BJ (cell line): Measurements from ENCODE around the gene UBXN10. TPM values are rescaled to one million over a fixed set of nuclear protein-coding genes. Genes with fewer than 3 reads are reported as not detected.

Experiments used
- CTCF ChIA-PET: fragments of 350-600 bp; formaldehyde crosslinking; extraction: SDS; loops from one replicate; lab custom pipeline; 2021; ENCODE audit warnings: antibody characterized with exemption, inconsistent platforms; lab: Yijun Ruan, JAX
- POLR2A ChIA-PET: fragments of 300-600 bp; sonication (Branson Sonifier 250); formaldehyde crosslinking; extraction: SDS; loops from one replicate; lab custom pipeline; 2021; ENCODE audit warnings: antibody characterized with exemption; lab: Charles Lee
- DNase-seq: peaks from one replicate; pipeline ENCODE4 v3.0.0-alpha.2; 2011; ENCODE audit warnings: low read depth
- H3K27me3 ChIP-seq: 2 replicates; pipeline ENCODE4 v1.6.0; 2011; ENCODE audit warnings: low read length; ENCODE audit not compliant: control insufficient read depth, insufficient read depth
- H3K36me3 ChIP-seq: 2 replicates; pipeline ENCODE4 v1.5.1; 2011; ENCODE audit warnings: low read length; ENCODE audit not compliant: control insufficient read depth, insufficient read depth
- H3K4me3 ChIP-seq: 2 replicates; pipeline ENCODE4 v1.5.1; 2011; ENCODE audit warnings: low read depth, mild to moderate bottlenecking, control low read depth, low read length
- polyA plus RNA-seq: library from polyadenylated mRNA; depleted of rRNA; stranded (reverse); fragments of >200 nt; gene quantifications from 2 replicates; pipeline ENCODE4 v1.2.3, GENCODE V29; 2011
- TF ChIP-seq, protein P1 (sequence below): IDR thresholded peaks from 2 replicates; pipeline ENCODE4 v1.5.1; 2011; ENCODE audit warnings: low read depth, mild to moderate bottlenecking, control low read depth, inconsistent platforms, low read length, moderate library complexity; ENCODE audit not compliant: insufficient read depth

The UBXN10 gene
- polyA plus RNA-seq, 1 experiment, result not detected

DNA sequence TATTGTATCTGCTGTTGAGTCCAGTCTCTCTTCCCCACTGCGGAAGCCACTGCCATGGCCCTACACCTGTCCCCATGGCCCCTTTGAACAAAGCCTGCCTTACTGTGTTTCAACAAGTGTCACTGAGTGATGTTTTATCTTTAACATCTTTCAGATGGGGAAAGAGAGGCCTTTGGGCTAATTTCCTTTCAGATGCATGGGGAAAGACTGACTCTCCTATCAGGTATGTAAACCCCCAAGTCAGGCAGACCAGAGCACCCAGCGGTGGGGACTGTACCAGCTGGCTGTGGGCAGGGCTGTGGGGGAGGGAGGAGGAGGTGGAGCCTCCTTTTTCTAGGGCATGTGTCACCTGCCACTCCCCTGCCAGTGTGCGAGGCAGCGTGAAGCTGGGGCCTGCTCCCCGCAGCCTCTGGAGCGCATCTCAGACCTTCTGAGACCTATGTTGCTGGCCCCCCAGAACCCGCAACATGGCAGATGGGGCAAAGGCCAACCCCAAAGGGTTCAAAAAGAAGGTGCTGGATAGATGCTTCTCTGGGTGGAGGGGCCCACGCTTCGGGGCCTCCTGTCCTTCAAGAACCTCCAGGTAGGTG lies 46.8 kb upstream of the UBXN10 start, which contains the start of gene PLA2G2F:
Gene PLA2G2F (plus strand): TSS at position 363 of the 590 bp plus-strand sequence. CDS start 105 bp downstream, at position 468.
- ChIA-PET POLR2A (no interaction called here), CTCF (no interaction called here)
- Histone ChIP-seq H3K36me3 (no peaks in the 10 kb centered on the region), H3K4me3 (no peak within 1 kb of the TSS), H3K27me3 (peaks cover 2% of the 10 kb centered on the region; the same call in 1 of the 2 replicates)
- no peak for DNase-seq
- TF ChIP-seq, protein P1, sequence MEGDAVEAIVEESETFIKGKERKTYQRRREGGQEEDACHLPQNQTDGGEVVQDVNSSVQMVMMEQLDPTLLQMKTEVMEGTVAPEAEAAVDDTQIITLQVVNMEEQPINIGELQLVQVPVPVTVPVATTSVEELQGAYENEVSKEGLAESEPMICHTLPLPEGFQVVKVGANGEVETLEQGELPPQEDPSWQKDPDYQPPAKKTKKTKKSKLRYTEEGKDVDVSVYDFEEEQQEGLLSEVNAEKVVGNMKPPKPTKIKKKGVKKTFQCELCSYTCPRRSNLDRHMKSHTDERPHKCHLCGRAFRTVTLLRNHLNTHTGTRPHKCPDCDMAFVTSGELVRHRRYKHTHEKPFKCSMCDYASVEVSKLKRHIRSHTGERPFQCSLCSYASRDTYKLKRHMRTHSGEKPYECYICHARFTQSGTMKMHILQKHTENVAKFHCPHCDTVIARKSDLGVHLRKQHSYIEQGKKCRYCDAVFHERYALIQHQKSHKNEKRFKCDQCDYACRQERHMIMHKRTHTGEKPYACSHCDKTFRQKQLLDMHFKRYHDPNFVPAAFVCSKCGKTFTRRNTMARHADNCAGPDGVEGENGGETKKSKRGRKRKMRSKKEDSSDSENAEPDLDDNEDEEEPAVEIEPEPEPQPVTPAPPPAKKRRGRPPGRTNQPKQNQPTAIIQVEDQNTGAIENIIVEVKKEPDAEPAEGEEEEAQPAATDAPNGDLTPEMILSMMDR, result no peak

DNA sequence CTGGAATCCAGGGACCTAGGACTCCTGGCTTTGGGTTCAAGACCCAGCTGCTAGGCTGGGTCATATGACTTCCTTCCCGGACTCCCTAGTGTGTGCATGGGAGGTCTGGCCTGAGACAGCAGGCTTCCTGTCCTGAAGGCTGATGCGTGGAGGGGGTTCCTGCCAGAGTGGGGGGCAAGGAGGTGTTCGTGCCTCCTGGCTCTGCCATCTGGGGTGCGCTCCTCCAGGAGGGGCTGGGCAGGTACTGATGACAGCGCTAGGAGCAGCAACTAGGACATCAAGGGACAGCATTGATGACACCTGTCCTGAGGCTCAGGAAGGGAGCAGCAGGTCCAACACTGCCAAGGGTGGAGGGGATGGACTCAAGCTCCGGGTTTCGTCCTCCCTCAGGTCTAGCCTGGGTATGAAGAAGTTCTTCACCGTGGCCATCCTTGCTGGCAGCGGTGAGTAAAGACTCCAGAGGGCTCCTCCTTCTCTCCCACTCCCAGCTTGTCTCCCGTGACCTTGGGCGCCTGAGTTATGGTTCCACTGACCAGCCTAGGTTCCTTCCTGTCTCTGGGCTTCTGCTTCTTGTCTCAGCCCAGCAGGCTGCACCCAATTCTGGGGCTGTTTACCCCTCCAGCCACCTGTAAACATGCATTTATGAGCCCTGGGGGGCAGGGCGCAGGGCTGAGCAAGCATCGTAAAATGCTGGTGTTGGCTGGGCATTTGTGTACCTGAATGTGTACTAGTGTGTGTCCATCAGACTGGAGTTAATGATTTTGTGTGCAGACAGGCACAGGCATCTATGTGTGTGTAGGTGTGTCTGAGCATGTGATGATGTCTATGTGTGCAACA lies 45.9 kb upstream of the UBXN10 start:
- H3K4me3 ChIP-seq, result no peak overlapping the region
- DNase-seq, result no peak
- POLR2A ChIA-PET, result no interaction called here
- H3K27me3 ChIP-seq, result peaks cover 2% of the 10 kb centered on the region; the same call in 1 of the 2 replicates
- CTCF ChIA-PET, result no interaction called here
- TF ChIP-seq, protein P1, result no peak
- H3K36me3 ChIP-seq, result no peaks in the 10 kb centered on the region

DNA sequence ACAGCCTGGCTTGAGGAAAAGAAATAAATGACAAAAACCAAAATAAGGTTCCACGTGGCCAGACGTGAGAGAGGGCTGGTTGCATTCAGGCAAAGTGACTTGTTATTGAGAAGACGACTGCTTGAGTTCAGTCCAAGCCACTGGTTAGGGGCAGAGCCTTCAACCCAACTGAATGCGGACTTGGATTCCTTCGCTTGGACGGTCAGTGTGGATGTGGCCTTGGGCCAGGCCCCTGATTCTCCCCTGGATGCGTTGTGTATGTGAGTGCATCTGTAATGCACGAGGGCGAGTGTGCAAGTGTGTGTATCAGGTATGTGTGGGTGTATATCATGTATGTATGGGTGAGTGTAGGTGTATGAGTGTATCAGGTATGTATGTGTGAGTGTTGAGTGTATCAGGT lies 44.9 kb upstream of the UBXN10 start:
- TF ChIP-seq, protein P1, result no peak
- Histone ChIP-seq H3K27me3 (peaks cover 2% of the 10 kb centered on the region; the same call in 1 of the 2 replicates), H3K36me3 (no peaks in the 10 kb centered on the region), H3K4me3 (no peak overlapping the region)
- DNase-seq, result no peak
- CTCF ChIA-PET, result no interaction called here
- POLR2A ChIA-PET, result no interaction called here

DNA sequence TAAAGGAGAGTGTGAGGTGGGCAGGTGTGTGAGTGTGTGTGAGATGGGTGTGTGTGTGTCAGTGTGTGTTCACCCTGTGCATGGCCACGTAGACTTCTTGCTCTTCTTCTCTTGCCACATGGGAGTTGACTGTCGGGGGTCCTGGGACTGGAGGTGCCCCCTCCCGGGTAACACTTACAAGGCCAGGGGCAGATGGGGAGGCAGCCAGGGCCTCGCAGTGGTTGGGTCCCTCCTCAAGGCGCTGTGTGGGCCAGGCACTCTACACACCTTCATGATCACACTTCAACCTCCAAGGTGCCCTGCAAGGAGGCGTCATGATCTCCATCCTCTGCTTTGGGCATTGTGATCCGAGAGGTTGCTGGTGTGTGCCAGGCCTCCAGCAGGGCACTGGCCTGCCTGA lies 44.4 kb upstream of the UBXN10 start:
- ChIA-PET CTCF (interaction anchor here (1.4 kb wide), 1 partner anchor 11 kb away, joined by 7 read pairs; no protein-coding TSS in a partner anchor), POLR2A (no interaction called here)
- Histone ChIP-seq H3K4me3 (no peak overlapping the region), H3K36me3 (no peaks in the 10 kb centered on the region), H3K27me3 (peaks cover 2% of the 10 kb centered on the region; the same call in 1 of the 2 replicates)
- DNase-seq, result no peak
- TF ChIP-seq, protein P1, result no peak
